ENCODE measurements around the gene CCDC40.

DNA sequence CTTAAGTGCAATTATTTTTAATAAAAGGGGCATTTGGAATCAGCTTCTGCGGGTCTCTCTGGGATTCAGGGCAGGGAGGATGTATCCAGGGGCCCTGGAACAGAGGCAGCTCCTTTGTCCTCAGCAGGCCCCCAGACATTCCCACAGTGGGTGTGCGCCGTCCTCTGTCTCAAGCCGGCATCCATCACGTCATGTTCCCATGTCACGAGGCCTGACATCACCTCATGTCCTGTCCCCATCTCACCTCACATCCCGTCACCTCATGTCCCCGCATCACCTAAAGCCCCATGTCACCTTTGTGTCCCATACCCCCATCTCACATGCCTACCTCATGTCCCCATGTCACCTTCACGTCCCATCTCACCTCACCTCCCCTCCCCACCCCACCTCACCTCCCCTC, 83.4 kb downstream of the CCDC40 start:
- TF ChIP-seq CTCF (conservative IDR thresholded peaks at IDR 0.05 in 1 of 2, IDR thresholded peaks at IDR 0.05 in 1 of 2; ENCODE audit: low read depth in 1 of 2, low read length in 2 of 2) (no peak), EZH2 (IDR thresholded peaks at IDR 0.05; ENCODE audit: low read length, missing control alignments) (no peak)

All from fibroblast of lung (primary cell).